Measurements from ENCODE around the gene GAK.

DNA sequence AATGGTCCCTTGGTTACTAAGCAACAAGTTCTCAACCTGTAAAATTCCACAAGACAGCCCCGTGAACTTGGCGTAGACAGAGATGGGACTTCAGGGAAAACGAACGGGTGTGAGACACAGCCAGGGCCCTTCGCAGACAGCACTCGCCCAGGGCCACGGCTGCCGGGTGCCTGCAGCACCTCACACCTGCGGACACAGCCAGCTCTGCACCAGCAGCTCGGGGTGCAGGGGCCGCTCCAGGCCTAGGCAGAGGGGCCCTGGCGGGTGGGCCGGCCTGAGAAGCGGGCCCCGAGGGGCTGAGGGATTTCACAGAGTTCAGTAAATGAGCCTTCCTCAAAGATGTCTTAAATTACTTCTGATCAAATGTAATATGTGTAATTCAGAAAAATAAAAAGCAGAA lies 34.0 kb downstream of the GAK start:
- TF ChIP-seq, protein P1, sequence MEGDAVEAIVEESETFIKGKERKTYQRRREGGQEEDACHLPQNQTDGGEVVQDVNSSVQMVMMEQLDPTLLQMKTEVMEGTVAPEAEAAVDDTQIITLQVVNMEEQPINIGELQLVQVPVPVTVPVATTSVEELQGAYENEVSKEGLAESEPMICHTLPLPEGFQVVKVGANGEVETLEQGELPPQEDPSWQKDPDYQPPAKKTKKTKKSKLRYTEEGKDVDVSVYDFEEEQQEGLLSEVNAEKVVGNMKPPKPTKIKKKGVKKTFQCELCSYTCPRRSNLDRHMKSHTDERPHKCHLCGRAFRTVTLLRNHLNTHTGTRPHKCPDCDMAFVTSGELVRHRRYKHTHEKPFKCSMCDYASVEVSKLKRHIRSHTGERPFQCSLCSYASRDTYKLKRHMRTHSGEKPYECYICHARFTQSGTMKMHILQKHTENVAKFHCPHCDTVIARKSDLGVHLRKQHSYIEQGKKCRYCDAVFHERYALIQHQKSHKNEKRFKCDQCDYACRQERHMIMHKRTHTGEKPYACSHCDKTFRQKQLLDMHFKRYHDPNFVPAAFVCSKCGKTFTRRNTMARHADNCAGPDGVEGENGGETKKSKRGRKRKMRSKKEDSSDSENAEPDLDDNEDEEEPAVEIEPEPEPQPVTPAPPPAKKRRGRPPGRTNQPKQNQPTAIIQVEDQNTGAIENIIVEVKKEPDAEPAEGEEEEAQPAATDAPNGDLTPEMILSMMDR (IDR thresholded peaks at IDR 0.05) = no peak
- TF ChIP-seq POLR2A (IDR thresholded peaks at IDR 0.05) = no peak
